ENCODE results near the gene NPB. TPM values are rescaled to one million over a fixed set of nuclear protein-coding genes. Genes with fewer than 3 reads are reported as not detected.

NPB gene
- total and polyA plus RNA-seq, 2 donors (not counting 1 experiment from before 2014, with no cell fraction given), result 0.44 TPM; not detected in 1

GRCh38 chr17:81927152-81927652, 25.2 kb downstream of the NPB start:
- peak; percentile 7 for ATAC-seq (ENCODE audit: low read depth)

More at GRCh38 chr17:81927152-81927652, 25.2 kb downstream of the NPB start:
- intact Hi-C loops (cut with micrococcal nuclease), result loop anchor here (1.0 to 5.0 kb wide), 6 partner anchors 10 to 95 kb away; partner anchors contain the start of genes ALYREF, ANAPC11, ARHGDIA and ASPSCR1
- H3K36me3 ChIP-seq (replicated peaks in 1 of 2; ENCODE audit: control extremely low read depth in 1 of 2, control insufficient read depth in 1 of 2, extremely low read depth in 1 of 2, insufficient read depth in 2 of 2, low read length in 1 of 2), result peaks cover 0 to 2% of the 10 kb centered on the region in 2 experiments
- peak overlapping the region; percentile 66 for H3K9ac ChIP-seq (ENCODE audit: low read length)
- no peaks in the 10 kb centered on the region for H3K9me3 Mint-ChIP-seq (ENCODE audit: insufficient read depth)
- peak overlapping the region; percentile 79 for H3K27ac Mint-ChIP-seq
- TF ChIP-seq, protein P1, sequence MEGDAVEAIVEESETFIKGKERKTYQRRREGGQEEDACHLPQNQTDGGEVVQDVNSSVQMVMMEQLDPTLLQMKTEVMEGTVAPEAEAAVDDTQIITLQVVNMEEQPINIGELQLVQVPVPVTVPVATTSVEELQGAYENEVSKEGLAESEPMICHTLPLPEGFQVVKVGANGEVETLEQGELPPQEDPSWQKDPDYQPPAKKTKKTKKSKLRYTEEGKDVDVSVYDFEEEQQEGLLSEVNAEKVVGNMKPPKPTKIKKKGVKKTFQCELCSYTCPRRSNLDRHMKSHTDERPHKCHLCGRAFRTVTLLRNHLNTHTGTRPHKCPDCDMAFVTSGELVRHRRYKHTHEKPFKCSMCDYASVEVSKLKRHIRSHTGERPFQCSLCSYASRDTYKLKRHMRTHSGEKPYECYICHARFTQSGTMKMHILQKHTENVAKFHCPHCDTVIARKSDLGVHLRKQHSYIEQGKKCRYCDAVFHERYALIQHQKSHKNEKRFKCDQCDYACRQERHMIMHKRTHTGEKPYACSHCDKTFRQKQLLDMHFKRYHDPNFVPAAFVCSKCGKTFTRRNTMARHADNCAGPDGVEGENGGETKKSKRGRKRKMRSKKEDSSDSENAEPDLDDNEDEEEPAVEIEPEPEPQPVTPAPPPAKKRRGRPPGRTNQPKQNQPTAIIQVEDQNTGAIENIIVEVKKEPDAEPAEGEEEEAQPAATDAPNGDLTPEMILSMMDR (IDR thresholded peaks at IDR 0.05), result no peak
- no peak for TF ChIP-seq EZH2 (IDR thresholded peaks at IDR 0.05; ENCODE audit: borderline replicate concordance, insufficient read depth, low read depth, low read length, poor library complexity, severe bottlenecking)
- peak overlapping the region in 1 of 2 donors; percentile 85 for H3K27ac ChIP-seq (ENCODE audit: low read length in 2 of 2)
- H3K4me2 ChIP-seq (replicated peaks; ENCODE audit: low read depth, low read length, poor library complexity, severe bottlenecking), result peak overlapping the region; percentile 91
- peaks cover 40% of the 10 kb centered on the region for H3K79me2 ChIP-seq (ENCODE audit: control insufficient read depth, insufficient read depth, low read length)
- peaks cover 10% of the 10 kb centered on the region for H3K27me3 Mint-ChIP-seq
- H2AFZ ChIP-seq (ENCODE audit: insufficient read depth, low read depth, low read length, poor library complexity, severe bottlenecking), result peak overlapping the region; percentile 41
- ChIA-PET POLR2A (interaction anchor here (1.0 to 1.5 kb wide), 4 partner anchors 9 to 244 kb away, joined by 3 to 8 read pairs (median 5); partner anchors contain the start of genes ARL16, HGS and SIRT7), CTCF (interaction anchor here (0.6 to 3.5 kb wide), 7 partner anchors 9 to 92 kb away, joined by 3 to 16 read pairs (median 3); no protein-coding TSS in a partner anchor)
- H3K4me3 Mint-ChIP-seq, result peak overlapping the region; percentile 78
- DNase-seq, result no peak
- peaks cover 0 to 23% (median 9%) of the 10 kb centered on the region in 4 experiments for H3K27me3 ChIP-seq (replicated peaks in 1 of 4; ENCODE audit: control extremely low read depth in 1 of 4, control insufficient read depth in 3 of 4, insufficient read depth in 4 of 4, low read length in 3 of 4)
- H3K9me3 ChIP-seq (ENCODE audit: control extremely low read depth in 1 of 3, control insufficient read depth in 2 of 3, insufficient read depth in 1 of 3, low read length in 2 of 3), result no peaks in the 10 kb centered on the region
- H4K20me1 ChIP-seq (ENCODE audit: control insufficient read depth, insufficient read depth, low read length, poor library complexity, severe bottlenecking), result peaks cover 37% of the 10 kb centered on the region
- H3K4me3 ChIP-seq (ENCODE audit: control extremely low read depth in 1 of 5, extremely low read depth in 1 of 5, insufficient read depth in 1 of 5, low read depth in 2 of 5, low read length in 4 of 5), result peak overlapping the region in 4 of 5 experiments; percentile 56 to 78 (median 65)
- peaks cover 25% of the 10 kb centered on the region for H3K4me1 Mint-ChIP-seq
- under 1% methylated on average over 78 of the region's 78 CpGs for WGBS (ENCODE audit: insufficient coverage)
- H3K4me1 ChIP-seq (ENCODE audit: control insufficient read depth in 2 of 2, insufficient read depth in 2 of 2, low read length in 2 of 2), result peaks cover 26 to 35% of the 10 kb centered on the region in 2 donors

Data from B cell (primary cell).